Thyroid gland (tissue), 4 donors: ENCODE measurements around the gene LRRC4C. TPM values are rescaled to one million over a fixed set of nuclear protein-coding genes. Genes with fewer than 3 reads are reported as not detected.
A peak's percentile ranks its signal among the peaks of the same experiment; 100 is the strongest.
"Not testable (repeated sequence)": the region's sequence is repeated elsewhere in the genome, so short reads cannot be mapped to it uniquely, and the experiment has no call there.

Source experiments
- DNase-seq, 2 donors: peaks; one replicate each; pipeline ENCODE4 v3.0.0-alpha.2; 2019
- H3K27ac ChIP-seq, 3 donors: fragments of 200-600 bp; sonication (generic); 1 replicate in 2 of 3; 2 replicates in 1 of 3; pipeline ENCODE4 v1.5.1; 2016 to 2019; ENCODE audit warnings: mild to moderate bottlenecking in 1 of 3, moderate library complexity in 1 of 3
- H3K27me3 ChIP-seq: fragments of 200-600 bp; sonication (generic); one replicate; pipeline ENCODE4 v1.5.1; 2019
- H3K36me3 ChIP-seq, 2 donors: fragments of 200-600 bp; sonication (generic); one replicate each; pipeline ENCODE4 v1.5.1; 2016 to 2019
- H3K4me1 ChIP-seq, 2 donors: fragments of 200-600 bp; sonication (generic); one replicate each; pipeline ENCODE4 v1.5.1; 2017 to 2019
- H3K4me3 ChIP-seq, 3 donors: fragments of 200-600 bp; sonication (generic); replicated peaks in 1 of 3; 1 replicate in 2 of 3; 2 replicates in 1 of 3; pipeline ENCODE4 v1.5.1; 2016; ENCODE audit warnings: mild to moderate bottlenecking in 1 of 3
- H3K9me3 ChIP-seq: fragments of 200-600 bp; sonication (generic); one replicate; pipeline ENCODE4 v1.5.1; 2017
- POLR2A ChIP-seq, 2 donors: fragments of 450-650 bp; IDR thresholded peaks; one replicate each; pipeline ENCODE4 v1.6.1; 2017; ENCODE audit warnings: antibody characterized with exemption in 2 of 2, mild to moderate bottlenecking in 2 of 2, moderate library complexity in 1 of 2
- WGBS, 2 donors: methylation state at CpG; one replicate each; pipeline ENCODE4 v1.1.5; 2017; 5-methylcytosine and 5-hydroxymethylcytosine counted together
- intact Hi-C: fragments of 100-400 bp; cut with DNase I; formaldehyde crosslinking; loops from one replicate; pipeline ENCODE4 v1.15.1; 2023
- total RNA-seq, 4 donors: library from RNA; depleted of rRNA; stranded (reverse); fragments of >200 nt; gene quantifications; one replicate each; pipeline ENCODE4 v1.2.3, GENCODE V29; 2016
- TF ChIP-seq, protein P1 (sequence below), 6 experiments: fragments of 200-600 bp in 3 of 6; fragments of 450-650 bp in 3 of 6; sonication (generic) in 3 of 6; IDR thresholded peaks; one replicate each; pipeline ENCODE4 v1.5.1; 2016 to 2019; ENCODE audit warnings: antibody characterized with exemption in 6 of 6, mild to moderate bottlenecking in 2 of 6, inconsistent platforms in 1 of 6, moderate library complexity in 1 of 6

Gene LRRC4C
- total RNA-seq, 4 donors from 2014 or later, result 4.6 to 13.9 (median 7.8) TPM

DNA sequence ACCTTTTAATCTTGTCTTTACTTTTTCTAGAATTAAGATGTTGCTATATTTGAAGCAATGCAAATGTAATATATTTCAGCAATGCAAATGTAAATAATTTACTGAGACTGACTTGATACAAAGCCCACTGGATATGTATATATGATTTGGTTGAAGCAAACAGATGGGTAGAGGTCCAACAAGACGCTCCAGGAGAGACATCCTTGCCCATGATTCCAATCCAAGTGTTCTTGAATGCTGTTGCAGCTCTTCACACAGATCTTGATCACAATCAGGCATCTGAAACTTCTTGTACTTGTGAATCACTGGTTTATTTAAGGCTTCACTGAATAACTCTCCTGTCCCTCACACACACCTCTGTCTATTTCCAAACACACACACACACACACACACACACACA is 507.0 kb downstream of the LRRC4C start:
- DNase-seq, result no peak
- TF ChIP-seq POLR2A (IDR thresholded peaks at IDR 0.05), result no peak
- TF ChIP-seq, protein P1, sequence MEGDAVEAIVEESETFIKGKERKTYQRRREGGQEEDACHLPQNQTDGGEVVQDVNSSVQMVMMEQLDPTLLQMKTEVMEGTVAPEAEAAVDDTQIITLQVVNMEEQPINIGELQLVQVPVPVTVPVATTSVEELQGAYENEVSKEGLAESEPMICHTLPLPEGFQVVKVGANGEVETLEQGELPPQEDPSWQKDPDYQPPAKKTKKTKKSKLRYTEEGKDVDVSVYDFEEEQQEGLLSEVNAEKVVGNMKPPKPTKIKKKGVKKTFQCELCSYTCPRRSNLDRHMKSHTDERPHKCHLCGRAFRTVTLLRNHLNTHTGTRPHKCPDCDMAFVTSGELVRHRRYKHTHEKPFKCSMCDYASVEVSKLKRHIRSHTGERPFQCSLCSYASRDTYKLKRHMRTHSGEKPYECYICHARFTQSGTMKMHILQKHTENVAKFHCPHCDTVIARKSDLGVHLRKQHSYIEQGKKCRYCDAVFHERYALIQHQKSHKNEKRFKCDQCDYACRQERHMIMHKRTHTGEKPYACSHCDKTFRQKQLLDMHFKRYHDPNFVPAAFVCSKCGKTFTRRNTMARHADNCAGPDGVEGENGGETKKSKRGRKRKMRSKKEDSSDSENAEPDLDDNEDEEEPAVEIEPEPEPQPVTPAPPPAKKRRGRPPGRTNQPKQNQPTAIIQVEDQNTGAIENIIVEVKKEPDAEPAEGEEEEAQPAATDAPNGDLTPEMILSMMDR (IDR thresholded peaks at IDR 0.05), result no peak
- Histone ChIP-seq H3K27ac (no peak overlapping the region), H3K4me1 (no peaks in the 10 kb centered on the region), H3K9me3 (no peaks in the 10 kb centered on the region), H3K27me3 (no peaks in the 10 kb centered on the region), H3K4me3 (no peak overlapping the region), H3K36me3 (no peaks in the 10 kb centered on the region)
- WGBS, 2 donors, result 39 to 50% methylated on average over 1 of the region's 1 CpG
- intact Hi-C loops, result no loop called here

GRCh38 chr11:40938002-40938401 is 521.5 kb downstream of the LRRC4C start:
- Histone ChIP-seq H3K36me3 (no peaks in the 10 kb centered on the region), H3K4me3 (no peak overlapping the region), H3K4me1 (no peaks in the 10 kb centered on the region), H3K9me3 (no peaks in the 10 kb centered on the region), H3K27ac (no peak overlapping the region), H3K27me3 (no peaks in the 10 kb centered on the region)
- no peak for DNase-seq
- intact Hi-C loops, result no loop called here
- TF ChIP-seq, protein P1 (IDR thresholded peaks at IDR 0.05), result no peak
- no peak for TF ChIP-seq POLR2A (IDR thresholded peaks at IDR 0.05)
- WGBS, 2 donors, result 78 to 84% methylated on average over 4 of the region's 4 CpGs

GRCh38 chr11:40924915-40925314 is 534.5 kb downstream of the LRRC4C start:
- no peak overlapping the region for H3K27ac ChIP-seq
- DNase-seq, result no peak
- intact Hi-C loops, result no loop called here
- no peaks in the 10 kb centered on the region for H3K4me1 ChIP-seq
- no peaks in the 10 kb centered on the region for H3K36me3 ChIP-seq
- H3K9me3 ChIP-seq, result no peaks in the 10 kb centered on the region
- TF ChIP-seq, protein P1 (IDR thresholded peaks at IDR 0.05), result peak in 1 of 6 experiments; percentile 14
- TF ChIP-seq POLR2A (IDR thresholded peaks at IDR 0.05), result no peak
- WGBS, 2 donors, result 84 to 89% methylated on average over 2 of the region's 2 CpGs
- H3K4me3 ChIP-seq, result no peak overlapping the region
- no peaks in the 10 kb centered on the region for H3K27me3 ChIP-seq

GRCh38 chr11:40921246-40921645 is 538.2 kb downstream of the LRRC4C start:
- DNase-seq, result no peak
- no peak overlapping the region for H3K27ac ChIP-seq
- intact Hi-C loops, result no loop called here
- H3K9me3 ChIP-seq, result no peaks in the 10 kb centered on the region
- no peak for TF ChIP-seq POLR2A (IDR thresholded peaks at IDR 0.05)
- TF ChIP-seq, protein P1 (IDR thresholded peaks at IDR 0.05), result no peak
- H3K4me1 ChIP-seq, result no peaks in the 10 kb centered on the region
- no peaks in the 10 kb centered on the region for H3K36me3 ChIP-seq
- H3K27me3 ChIP-seq, result no peaks in the 10 kb centered on the region
- no peak overlapping the region for H3K4me3 ChIP-seq

- WGBS, 2 donors, result 76 to 90% methylated on average over 5 to 6 of the region's 6 CpGs
- H3K36me3 ChIP-seq, intact Hi-C loops, DNase-seq, H3K27ac ChIP-seq, H3K9me3 ChIP-seq, H3K4me1 ChIP-seq, H3K4me3 ChIP-seq, H3K27me3 ChIP-seq: not testable (repeated sequence)
Measured at GRCh38 chr11:40910774-40911173, 548.7 kb downstream of the LRRC4C start.

DNA sequence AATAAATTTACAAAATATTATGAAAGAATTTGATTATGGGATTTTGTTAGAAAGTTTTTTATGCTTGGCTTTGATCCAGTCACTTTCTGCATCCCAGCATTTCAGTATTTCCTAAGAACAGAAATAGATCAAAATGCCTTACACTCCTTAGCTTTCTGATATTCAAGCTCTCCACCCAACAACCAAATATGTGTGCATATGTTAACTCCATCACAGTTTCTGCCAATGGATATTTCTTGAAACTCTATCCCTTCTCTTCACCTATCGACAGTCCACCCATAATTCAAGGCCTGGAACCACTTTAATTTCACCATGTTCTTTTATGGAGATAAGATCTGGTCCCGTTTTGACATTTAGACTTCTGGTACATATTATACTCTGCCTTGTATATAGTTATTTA is 565.0 kb downstream of the LRRC4C start:
- no peak for DNase-seq
- no peaks in the 10 kb centered on the region for H3K36me3 ChIP-seq
- no peaks in the 10 kb centered on the region for H3K27me3 ChIP-seq
- intact Hi-C loops, result no loop called here
- H3K27ac ChIP-seq, result no peak overlapping the region
- no peaks in the 10 kb centered on the region for H3K9me3 ChIP-seq
- 82 to 91% methylated on average over 2 of the region's 2 CpGs for WGBS, 2 donors
- TF ChIP-seq, protein P1 (IDR thresholded peaks at IDR 0.05), result no peak
- no peak for TF ChIP-seq POLR2A (IDR thresholded peaks at IDR 0.05)
- H3K4me1 ChIP-seq, result no peaks in the 10 kb centered on the region
- no peak overlapping the region for H3K4me3 ChIP-seq
